Activated CD8-positive, alpha-beta memory T cell treated with anti-CD3 and anti-CD28 coated beads for 1 hour (primary cell): ENCODE results near the gene DERA.
"Not testable (repeated sequence)": the region's sequence is repeated elsewhere in the genome, so short reads cannot be mapped to it uniquely, and the experiment has no call there.

Experiments
- DNase-seq, 2 donors: peaks; one replicate each; pipeline ENCODE4 v3.0.0-alpha.2; 2020; ENCODE audit warnings: low read depth in 1 of 2; ENCODE audit errors: extremely low read depth in 1 of 2

The DERA gene

DNA sequence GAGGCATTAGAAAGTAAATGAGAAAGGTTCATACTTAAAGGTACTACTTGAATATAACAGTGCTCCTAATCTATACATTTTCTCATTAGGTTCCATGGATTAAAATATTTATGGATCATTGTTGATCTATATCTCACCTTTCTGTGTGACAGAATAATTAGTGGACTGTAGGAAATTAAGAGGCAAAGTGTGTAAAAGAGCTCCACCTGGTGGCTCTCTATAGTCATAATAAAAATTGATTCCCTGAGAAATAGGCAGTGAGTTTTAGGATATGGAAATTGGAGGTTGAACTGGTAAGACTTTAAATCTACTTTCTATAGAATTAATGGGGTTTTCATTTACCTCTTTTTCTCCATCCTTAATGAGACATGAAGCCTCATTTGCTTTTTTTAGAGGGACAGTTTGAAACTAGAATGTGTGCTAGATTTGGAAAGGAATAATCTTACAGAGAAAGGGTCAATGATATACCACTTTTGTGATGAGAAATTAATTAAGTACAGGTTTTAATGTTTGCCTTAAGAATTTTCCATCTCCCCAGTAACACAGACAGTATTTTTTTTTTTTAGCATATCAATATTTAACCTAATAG lies 11.8 kb upstream of the DERA start:
- DNase-seq, result no peak

DNA sequence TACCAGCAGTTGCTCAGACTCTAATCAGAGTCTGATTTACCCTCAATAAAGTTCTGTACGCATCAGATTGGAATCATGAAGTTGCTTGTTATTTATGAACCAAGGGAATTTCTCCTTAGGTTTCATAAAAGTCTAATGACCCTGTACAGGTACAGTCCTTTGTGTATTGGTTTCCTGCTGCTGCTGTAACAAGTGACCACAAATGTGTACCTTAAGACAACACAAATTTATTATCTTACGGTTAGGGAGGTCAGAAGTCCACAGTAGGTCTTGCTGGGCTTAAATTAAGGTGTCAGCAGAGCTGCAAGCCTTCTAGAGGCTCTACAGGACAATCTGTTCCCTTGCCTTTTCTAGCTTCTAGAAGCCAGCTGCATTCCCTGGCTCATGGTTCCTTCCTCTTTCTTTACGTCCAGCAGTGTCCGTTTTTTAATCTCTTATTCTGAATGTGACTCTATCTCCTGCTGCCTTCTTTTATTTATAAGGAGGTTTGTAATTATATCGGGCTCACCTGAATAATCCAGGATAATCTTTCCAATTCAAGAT lies 6.7 kb upstream of the DERA start:
- DNase-seq, result no peak

DNA sequence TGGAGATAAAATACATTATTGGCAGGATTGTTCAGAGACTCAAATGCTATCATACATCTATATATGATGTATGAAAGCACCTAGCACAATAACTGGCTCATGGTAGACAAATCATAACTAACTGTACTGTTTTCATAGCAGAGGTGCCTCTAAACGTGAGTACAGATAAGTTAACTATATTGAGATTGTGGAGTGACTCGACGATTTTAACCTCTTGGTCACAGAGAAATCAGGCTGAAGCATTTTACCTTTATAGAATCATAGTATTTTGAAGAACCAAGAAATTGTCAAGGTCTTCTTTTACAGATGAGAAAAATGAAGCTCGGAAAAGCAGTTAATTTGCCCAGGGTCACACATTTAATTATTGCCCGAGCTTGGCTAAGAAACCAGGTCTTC lies 666 bp upstream of the DERA start:
- no peak for DNase-seq

DNA sequence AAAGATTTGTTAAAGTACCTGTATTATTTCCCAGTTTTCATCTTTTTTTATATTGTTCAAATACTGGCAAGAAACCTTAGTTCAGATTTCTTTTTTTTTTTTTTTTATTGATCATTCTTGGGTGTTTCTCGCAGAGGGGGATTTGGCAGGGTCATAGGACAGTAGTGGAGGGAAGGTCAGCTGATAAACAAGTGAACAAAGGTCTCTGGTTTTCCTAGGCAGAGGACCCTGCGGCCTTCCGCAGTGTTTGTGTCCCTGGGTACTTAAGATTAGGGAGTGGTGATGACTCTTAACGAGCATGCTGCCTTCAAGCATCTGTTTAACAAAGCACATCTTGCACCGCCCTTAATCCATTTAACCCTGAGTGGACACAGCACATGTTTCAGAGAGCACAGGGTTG lies 799 bp downstream of the DERA start:
- DNase-seq, result not testable (repeated sequence)

DNA sequence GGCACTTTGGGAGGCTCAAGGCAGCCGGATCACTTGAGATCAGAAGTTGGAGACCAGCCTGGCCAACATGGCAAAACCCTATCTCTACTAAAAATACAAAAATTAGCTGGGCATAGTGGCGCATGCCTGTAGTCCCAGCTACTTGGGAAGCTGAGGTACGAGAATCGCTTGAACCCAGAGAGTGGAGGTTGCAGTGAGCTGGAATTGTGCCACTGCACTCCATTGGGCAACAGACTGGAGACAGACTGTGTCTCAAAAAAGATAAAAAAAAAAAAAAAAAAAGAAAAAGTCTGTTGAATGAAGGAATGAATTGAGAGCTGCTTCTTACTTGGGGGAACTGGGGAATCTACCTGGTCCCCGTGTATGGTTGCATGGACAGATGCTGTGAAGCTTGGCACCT lies 3.0 kb downstream of the DERA start:
- DNase-seq, result not testable (repeated sequence)

DNA sequence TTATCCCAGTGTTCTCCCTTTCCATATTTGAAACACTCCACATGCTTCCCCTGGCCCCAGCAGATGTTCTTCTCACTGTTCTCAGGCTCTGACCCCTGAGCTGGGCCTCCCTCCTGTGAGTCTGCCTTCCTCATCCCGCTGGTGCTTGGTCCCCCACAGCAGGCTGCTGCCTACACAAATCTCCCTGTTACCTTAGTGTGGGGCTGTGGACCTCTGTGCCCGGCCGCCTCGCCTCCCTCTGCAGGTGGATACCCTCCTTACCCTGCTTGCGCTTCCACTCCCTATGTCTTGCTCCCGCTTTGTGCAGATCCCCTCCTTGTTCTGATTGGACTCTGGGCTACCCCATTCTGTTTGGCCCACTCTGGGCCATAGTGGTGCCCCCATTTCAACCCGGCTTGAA lies 6.9 kb downstream of the DERA start:
- no peak for DNase-seq

DNA sequence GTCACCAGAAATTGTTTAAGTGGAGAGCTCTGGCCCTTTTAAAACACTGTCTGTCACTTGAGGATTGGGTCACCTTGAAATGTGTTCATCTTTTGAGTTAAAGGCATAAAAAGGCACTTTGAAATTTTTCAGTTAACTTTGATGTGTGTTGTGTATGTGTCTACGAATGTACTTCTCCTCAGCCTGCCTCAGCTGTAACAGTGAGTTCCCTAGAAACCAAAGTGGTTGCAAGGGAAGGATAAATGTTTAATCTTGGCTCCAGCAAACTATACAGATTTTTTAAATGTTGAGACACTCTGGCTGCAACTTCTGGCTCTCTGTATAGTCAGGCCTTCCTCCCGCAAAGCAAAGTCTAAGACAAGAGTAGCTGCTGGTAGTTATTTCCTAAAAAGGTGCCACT lies 8.3 kb downstream of the DERA start:
- DNase-seq, result no peak

DNA sequence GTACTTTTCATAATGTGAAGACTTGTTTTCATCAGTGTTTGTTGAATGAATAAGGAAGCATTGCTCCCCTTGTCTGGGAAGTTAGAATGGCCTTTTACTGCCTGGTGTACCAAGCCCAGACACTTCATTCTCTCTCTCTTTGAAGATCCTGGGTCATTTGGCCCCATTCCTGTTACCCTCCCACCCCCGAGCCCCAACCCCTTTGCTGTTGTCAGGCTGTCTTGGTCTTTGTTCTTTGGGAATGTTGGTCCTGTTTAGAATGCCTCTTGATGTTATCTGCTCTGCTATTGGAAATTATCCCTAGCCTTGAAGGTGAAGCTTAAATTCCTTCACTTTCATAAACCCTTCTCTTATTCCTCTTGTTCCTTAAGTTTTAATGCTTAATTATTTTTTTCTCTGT lies 13.8 kb downstream of the DERA start:
- DNase-seq, result no peak

DNA sequence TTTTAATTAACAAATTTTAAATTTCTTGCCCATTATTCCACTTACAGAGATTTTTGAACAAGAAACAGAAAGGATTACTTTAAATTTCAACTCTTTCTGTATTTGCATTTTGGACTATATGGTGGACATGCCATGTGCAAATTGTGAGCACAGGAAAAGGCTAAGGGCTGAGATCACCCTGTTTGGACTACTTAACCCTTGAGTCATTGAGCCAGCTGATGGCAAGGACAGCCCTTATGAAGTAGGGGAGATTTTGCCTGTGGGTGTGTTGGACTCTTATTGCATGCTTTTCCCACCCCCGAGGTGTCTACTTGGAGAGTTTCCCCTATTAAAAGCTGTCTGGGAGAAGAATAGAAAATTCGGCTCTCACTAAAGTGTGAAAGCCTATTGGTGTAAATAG lies 17.2 kb downstream of the DERA start:
- DNase-seq, result no peak

DNA sequence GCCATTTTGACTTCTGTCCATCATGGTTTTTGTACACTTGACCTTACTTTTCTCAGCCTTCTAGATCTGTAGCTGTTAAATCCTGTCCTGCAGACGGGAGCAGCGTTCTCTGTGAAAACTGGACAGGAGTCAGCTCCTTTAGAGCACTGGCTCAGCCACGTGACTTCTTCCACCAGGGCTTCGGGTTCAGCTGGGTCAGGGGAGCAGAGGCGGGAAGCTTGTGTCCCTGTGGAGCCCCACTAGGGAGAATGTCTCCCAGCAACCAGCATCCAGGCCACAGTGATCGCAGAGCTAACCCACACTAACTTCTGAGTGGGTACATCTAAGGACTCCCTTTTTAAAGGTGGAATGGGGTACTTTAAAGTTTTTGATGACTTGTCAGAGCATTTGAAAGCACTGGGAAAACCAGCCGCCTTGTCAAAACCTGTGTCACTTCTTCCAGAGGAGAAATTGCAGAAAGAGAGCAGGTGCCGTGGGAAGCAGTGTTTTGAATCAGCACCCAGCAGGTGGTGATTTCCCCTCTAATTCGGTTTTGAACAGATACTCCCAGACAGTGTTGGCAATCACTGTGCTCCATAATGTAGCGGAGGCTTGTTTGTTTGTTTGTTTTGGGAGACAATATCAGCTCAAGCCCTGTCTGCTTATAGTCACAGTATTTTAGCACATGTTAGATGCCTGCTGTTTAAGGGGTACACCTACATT lies 17.9 kb downstream of the DERA start:
- DNase-seq, result no peak

DNA sequence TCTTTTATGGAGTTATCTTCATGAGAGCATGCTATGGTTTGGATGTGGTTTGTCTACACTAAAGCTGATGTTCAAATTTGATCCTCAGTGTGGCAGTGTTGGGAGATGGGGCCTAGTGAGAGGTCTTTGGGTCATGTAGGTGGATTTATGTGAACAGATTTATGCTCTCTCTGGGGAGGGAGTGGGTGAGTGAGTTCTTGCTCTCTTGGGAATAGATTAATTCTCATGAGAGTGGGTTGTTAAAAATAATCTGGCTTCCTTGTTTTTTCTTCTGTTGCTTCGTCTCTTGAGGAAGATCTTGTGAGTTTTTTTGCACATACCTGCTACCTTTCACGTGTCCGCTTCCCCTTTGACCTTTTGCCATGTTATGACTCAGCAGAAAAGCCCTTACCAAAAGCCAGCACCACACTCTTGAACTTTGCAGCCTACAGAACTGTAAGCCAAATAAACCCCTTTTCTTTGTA lies 20.5 kb downstream of the DERA start:
- no peak for DNase-seq

DNA sequence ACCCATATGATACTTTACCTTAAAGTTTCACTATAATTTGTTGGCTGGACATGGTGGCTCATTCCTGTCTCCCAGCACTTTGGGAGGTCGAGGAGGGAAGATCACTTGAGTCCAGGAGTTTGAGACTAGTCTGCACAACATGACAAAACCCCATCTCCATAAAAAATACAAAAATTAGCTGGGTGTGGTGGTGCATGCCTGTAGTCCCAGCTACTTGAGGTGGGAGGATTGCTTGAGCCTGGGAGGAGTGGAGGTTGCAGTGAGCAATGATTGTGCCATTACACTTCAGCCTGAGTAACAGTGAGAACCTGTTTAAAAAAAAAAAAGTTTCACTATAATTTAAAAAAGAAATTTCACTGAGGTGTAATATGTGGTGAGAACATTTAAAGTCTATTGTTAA lies 21.2 kb downstream of the DERA start:
- no peak for DNase-seq

DNA sequence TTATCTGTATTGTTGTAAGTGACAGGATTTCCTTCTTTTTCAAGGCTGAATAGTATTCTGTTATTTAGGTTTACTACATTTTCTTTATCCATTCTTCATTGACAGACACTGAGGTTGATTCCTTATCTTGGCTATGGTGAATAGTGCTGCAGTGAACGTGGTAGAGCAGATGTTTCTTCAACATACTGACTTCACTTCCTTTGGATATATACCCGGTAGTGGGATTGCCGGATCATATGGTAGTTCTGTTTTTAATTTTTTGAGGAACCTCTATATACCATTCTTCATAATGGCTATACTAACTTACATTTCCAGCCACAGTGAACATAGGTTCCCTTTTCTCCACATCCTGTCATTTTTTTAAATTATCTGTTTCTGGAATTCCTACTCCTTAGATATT lies 21.8 kb downstream of the DERA start:
- DNase-seq, result no peak

DNA sequence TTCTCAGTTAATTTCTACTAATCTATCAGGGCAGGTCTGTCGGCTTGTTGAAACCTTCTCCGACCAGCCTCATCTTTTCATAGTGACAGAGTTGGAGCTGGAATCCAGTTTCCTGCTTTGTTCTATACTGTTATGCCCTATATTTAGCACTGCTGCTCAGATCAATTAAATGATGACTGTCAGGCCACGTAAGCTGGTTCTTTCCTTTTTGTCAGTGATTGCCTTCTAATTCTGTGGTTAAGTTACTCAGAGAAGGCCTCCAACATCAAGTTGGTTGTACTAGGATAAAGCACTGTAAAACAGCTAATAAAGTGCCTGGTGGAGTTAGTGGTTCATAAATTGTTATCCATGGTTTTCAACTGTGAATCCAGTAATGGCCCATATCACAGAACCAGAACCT lies 22.6 kb downstream of the DERA start:
- no peak for DNase-seq

DNA sequence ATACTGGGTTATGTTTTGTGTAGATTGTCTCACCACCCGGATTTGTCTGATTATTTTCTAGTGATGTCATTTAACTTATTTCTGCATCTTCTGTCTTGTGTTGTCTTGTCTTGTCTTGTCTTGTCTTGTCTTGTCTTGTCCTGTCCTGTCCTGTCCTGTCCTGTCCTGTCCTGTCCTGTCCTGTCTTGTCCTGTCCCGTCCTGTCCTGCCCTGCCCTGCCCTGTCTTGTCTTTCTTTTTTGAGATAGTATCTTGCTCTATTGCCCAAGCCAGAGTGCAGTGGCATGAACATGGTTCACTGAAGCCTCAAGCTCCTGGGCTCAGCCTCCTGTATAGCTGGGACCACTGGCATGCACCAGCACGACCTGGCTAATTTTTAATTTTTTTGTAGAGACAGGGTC lies 25.6 kb downstream of the DERA start:
- DNase-seq, result no peak

DNA sequence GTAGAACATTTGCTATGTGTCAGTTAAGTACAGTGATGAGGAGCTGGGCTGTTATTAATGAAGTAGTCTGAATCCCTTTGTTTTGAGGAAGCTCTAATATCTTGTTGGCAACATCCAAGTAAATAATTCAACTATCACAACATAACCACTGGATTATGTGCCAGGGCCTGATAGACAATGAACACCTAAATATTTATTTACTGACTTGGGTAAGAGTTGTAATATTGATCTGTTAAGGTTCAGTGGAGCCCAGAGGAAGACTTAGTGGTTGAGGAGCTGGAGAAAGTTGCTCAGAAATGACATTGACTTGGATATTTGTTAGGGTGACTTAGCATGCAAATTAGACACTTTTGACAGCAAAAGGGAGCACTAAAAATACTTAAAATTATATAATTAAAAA lies 26.8 kb downstream of the DERA start:
- no peak for DNase-seq

DNA sequence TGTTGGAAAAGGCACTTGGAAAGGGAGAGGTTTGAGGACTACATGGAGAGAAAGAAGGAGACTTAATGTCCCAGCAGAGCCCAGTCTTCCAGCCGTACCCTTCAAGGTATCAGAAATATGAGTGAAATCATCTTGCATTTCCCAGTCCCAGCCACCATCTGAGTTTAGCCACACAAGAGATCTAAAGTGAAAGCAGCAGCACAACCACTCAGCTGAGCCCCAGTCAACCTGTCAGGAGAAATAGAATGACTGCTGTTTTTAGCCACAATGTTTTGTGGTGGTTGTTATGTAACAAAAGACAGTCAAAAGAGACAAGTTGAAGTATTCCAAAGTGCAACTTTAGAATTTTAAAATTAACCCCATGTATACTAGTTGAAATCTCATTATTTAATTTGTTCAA lies 28.0 kb downstream of the DERA start:
- no peak for DNase-seq

DNA sequence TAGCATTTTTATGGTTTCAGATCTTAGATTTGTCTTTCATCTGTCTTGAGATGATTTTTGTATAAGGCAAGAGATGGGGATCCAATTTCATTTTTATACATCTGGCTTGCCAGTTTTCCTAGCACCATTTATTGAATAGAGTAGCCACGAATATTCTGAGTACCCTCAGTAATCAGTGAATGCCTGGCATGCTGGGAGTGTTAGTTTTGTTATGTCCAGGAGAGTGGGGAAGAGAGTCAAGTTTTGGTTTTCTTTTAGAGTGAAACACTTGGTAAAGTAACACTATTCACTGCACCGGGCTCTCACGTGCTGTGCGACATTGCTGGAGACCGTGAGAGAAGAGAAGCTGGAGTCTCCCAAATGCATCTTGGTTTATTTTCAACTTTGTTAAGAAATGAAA lies 31.3 kb downstream of the DERA start:
- DNase-seq, result no peak

DNA sequence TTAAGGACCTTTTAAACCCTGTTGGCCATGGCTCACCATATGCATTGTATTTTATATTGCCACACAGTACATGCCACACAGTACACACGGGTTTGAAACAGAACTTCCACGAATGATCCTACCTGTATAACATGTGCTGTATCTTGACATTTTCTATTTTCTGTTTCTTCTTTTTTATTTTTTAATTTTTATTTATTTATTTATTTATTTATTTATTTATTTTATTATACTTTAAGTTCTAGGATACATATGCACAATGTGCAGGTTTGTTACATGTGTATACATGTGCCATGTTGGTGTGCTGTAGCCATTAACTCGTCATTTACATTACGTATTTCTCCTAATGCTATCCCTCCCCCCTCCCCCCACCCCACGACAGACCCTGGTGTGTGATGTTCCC lies 32.4 kb downstream of the DERA start:
- DNase-seq, result not testable (repeated sequence)

DNA sequence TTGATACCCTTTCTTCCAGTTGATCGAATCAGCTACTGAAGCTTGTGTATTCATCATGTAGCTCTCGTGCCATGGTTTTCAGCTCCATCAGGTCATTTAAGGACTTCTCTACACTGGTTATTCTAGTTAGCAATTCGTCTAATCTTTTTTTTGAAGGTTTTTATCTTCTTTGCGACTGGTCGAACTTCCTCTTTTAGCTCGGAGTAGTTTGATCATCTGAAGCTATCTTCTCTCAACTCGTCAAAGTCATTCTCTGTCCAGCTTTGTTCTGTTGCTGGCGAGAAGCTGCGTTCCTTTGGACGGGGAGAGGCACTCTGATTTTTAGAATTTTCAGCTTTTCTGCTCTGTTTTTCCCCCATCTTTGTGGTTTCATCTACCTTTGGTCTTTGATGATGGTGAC lies 37.3 kb downstream of the DERA start:
- not testable (repeated sequence) for DNase-seq

DNA sequence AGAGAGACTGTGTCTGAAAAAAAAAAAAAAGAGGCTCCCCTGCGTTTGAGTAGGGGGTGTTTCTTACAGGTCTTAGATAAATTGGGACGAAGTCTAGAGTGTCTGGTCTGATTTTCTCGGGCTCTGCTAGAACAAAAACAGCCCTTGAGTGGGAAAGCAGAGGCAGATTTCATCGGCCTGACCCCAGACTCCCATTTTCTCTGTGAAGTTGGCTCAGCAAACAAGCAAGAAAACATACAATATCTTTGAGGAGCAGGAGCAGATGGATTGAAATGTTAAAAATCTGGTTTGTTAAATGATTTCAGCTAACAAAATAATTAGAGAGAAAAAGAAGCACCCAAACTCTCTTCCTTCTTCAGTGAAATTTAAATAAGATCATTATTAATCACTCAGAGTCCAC lies 44.1 kb downstream of the DERA start:
- no peak for DNase-seq

DNA sequence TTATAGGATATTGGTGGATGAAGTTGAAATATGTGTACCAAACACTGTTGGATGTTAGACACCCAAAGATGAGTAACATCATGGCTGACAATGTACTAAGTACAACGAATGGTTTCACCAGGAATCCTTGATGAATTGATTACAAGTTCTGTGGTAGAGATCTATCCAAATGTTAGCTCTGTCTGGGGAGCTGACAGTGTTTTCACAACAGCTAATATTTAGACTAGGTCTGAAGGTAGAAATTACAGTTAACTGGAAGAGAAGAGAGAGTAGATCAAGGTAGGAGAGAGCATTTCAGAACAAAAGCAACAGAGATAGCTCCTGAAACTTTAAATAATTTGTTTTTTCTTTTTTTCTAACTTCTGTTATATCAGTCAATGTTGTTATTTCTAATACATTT lies 44.9 kb downstream of the DERA start:
- no peak for DNase-seq
